Measurements from ENCODE around the gene SLC35F5.
A peak's percentile ranks its signal among the peaks of the same experiment; 100 is the strongest.

The SLC35F5 gene

GRCh38 chr2:113796592-113797175, 40.2 kb upstream of the SLC35F5 start:
- H3K9me3 ChIP-seq (ENCODE audit: insufficient read depth, low read length) = no peaks in the 10 kb centered on the region
- H3K27me3 ChIP-seq (ENCODE audit: low read depth, low read length) = peaks cover 18% of the 10 kb centered on the region
- H4K20me1 ChIP-seq (ENCODE audit: insufficient read depth, low read length) = no peaks in the 10 kb centered on the region
- no peaks in the 10 kb centered on the region for H3K79me2 ChIP-seq (ENCODE audit: low read length)
- H3K4me1 ChIP-seq (ENCODE audit: low read length) = peaks cover 10% of the 10 kb centered on the region
- H3K4me3 ChIP-seq (ENCODE audit: low read length) = no peak overlapping the region
- no peak overlapping the region for H3K9ac ChIP-seq (ENCODE audit: low read length)
- H3K27ac ChIP-seq (ENCODE audit: low read length) = no peak overlapping the region
- no peak overlapping the region for H2AFZ ChIP-seq (ENCODE audit: low read depth, low read length)
- TF ChIP-seq CTCF (IDR thresholded peaks at IDR 0.05; ENCODE audit: low read depth, low read length) (no peak), EZH2phosphoT487 (IDR thresholded peaks at IDR 0.05; ENCODE audit: low read depth) (no peak)
- no peaks in the 10 kb centered on the region for H3K36me3 ChIP-seq (replicated peaks; ENCODE audit: low read depth, low read length)
- H3K4me2 ChIP-seq (ENCODE audit: low read length) = no peak overlapping the region

GRCh38 chr2:113795405-113795920, 39.0 kb upstream of the SLC35F5 start:
- no peak overlapping the region for H2AFZ ChIP-seq (ENCODE audit: low read depth, low read length)

GRCh38 chr2:113791697-113792590, 35.5 kb upstream of the SLC35F5 start:
- Histone ChIP-seq H3K4me3 (ENCODE audit: low read length) (peak overlapping the region; percentile 60), H2AFZ (ENCODE audit: low read depth, low read length) (no peak overlapping the region), H4K20me1 (ENCODE audit: insufficient read depth, low read length) (no peaks in the 10 kb centered on the region), H3K4me2 (ENCODE audit: low read length) (peak overlapping the region; percentile 75), H3K27ac (ENCODE audit: low read length) (no peak overlapping the region), H3K4me1 (ENCODE audit: low read length) (peaks cover 19% of the 10 kb centered on the region), H3K9ac (ENCODE audit: low read length) (no peak overlapping the region), H3K79me2 (ENCODE audit: low read length) (no peaks in the 10 kb centered on the region), H3K9me3 (ENCODE audit: insufficient read depth, low read length) (no peaks in the 10 kb centered on the region), H3K36me3 (replicated peaks; ENCODE audit: low read depth, low read length) (no peaks in the 10 kb centered on the region), H3K27me3 (ENCODE audit: low read depth, low read length) (peaks cover 17% of the 10 kb centered on the region)
- no peak for TF ChIP-seq EZH2phosphoT487 (IDR thresholded peaks at IDR 0.05; ENCODE audit: low read depth)
- no peak for TF ChIP-seq CTCF (IDR thresholded peaks at IDR 0.05; ENCODE audit: low read depth, low read length)

More at GRCh38 chr2:113795405-113795920, 39.0 kb upstream of the SLC35F5 start:
- Histone ChIP-seq H3K9me3 (ENCODE audit: insufficient read depth, low read length) (no peaks in the 10 kb centered on the region), H3K27me3 (ENCODE audit: low read depth, low read length) (peaks cover 18% of the 10 kb centered on the region), H3K4me1 (ENCODE audit: low read length) (peaks cover 19% of the 10 kb centered on the region), H3K4me2 (ENCODE audit: low read length) (no peak overlapping the region), H3K4me3 (ENCODE audit: low read length) (no peak overlapping the region), H3K79me2 (ENCODE audit: low read length) (no peaks in the 10 kb centered on the region), H3K36me3 (replicated peaks; ENCODE audit: low read depth, low read length) (no peaks in the 10 kb centered on the region), H4K20me1 (ENCODE audit: insufficient read depth, low read length) (no peaks in the 10 kb centered on the region), H3K27ac (ENCODE audit: low read length) (no peak overlapping the region), H3K9ac (ENCODE audit: low read length) (no peak overlapping the region)
- no peak for TF ChIP-seq CTCF (IDR thresholded peaks at IDR 0.05; ENCODE audit: low read depth, low read length)
- TF ChIP-seq EZH2phosphoT487 (IDR thresholded peaks at IDR 0.05; ENCODE audit: low read depth) = no peak
